HL-60 (cell line): ENCODE results near the gene MPHOSPH8.

ENCODE experiments used
- DNase-seq, 2 experiments: peaks; one replicate each; pipeline ENCODE4 v3.0.0-alpha.2; 2010 to 2020; ENCODE audit warnings: low read depth in 1 of 2, low spot score in 1 of 2
- H3K27ac ChIP-seq: fragments of 250-450 bp; sonication (Bioruptor Pico); replicated peaks from 2 replicates; pipeline ENCODE4 v1.5.1; 2020; ENCODE audit warnings: mild to moderate bottlenecking, moderate library complexity
- H3K27me3 ChIP-seq: fragments of 250-450 bp; sonication (Bioruptor Pico); 2 replicates; pipeline ENCODE4 v1.5.1; 2021; ENCODE audit warnings: mild to moderate bottlenecking, moderate library complexity; ENCODE audit not compliant: insufficient read depth, poor library complexity, severe bottlenecking
- H3K4me3 ChIP-seq: replicated peaks from 2 replicates; pipeline ENCODE4 v1.5.1; 2011; ENCODE audit warnings: mild to moderate bottlenecking, control low read depth, low read length; ENCODE audit not compliant: insufficient read depth
- GABPA ChIP-seq: IDR thresholded peaks from 2 replicates; pipeline ENCODE4 v1.6.1; 2012; ENCODE audit warnings: low read depth
- POLR2AphosphoS5 ChIP-seq: IDR thresholded peaks from 2 replicates; pipeline ENCODE4 v1.6.1; 2012; ENCODE audit warnings: low read depth
- SPI1 ChIP-seq: IDR thresholded peaks from 2 replicates; pipeline ENCODE4 v1.6.1; 2012; ENCODE audit warnings: low read depth, mild to moderate bottlenecking, borderline replicate concordance
- TF ChIP-seq, protein P1 (sequence below): IDR thresholded peaks from one replicate; pipeline ENCODE4 v1.5.1; 2011; ENCODE audit warnings: low read length, control low read depth, inconsistent platforms; ENCODE audit not compliant: insufficient read depth
- TF ChIP-seq, protein P2 (sequence below): IDR thresholded peaks from 2 replicates; pipeline ENCODE4 v1.6.1; 2012; ENCODE audit warnings: low read depth; ENCODE audit not compliant: insufficient replicate concordance

The MPHOSPH8 gene

DNA sequence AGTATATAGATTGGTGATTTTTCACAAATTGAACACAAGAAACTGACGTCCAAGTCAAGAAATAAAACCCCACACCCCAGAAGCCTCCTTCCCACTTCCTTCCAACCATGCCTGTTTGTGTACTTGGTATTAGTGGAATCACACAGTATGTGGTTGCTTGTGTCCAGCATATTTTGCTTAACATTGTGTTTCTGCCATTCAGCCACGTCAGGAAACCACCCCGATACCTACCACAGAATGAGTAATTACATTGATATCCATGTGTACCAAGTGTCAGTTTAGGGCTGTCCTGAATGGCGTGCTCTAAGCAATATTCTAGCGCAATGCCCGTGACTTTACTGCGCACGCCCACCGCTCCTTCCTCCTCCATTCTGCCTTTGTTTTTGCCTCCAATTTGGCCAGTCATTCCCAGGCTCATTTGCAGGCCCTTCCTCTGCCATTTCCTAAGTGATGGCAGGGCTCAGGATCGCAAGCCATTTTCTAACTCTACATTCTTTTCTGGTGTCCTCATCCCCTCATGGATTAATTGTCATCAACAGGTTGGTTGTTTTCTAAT, 25.9 kb upstream of the MPHOSPH8 start:
- no peak for DNase-seq
- Histone ChIP-seq H3K27me3 (no peaks in the 10 kb centered on the region), H3K4me3 (no peak overlapping the region), H3K27ac (no peak overlapping the region)
- TF ChIP-seq, protein P1, sequence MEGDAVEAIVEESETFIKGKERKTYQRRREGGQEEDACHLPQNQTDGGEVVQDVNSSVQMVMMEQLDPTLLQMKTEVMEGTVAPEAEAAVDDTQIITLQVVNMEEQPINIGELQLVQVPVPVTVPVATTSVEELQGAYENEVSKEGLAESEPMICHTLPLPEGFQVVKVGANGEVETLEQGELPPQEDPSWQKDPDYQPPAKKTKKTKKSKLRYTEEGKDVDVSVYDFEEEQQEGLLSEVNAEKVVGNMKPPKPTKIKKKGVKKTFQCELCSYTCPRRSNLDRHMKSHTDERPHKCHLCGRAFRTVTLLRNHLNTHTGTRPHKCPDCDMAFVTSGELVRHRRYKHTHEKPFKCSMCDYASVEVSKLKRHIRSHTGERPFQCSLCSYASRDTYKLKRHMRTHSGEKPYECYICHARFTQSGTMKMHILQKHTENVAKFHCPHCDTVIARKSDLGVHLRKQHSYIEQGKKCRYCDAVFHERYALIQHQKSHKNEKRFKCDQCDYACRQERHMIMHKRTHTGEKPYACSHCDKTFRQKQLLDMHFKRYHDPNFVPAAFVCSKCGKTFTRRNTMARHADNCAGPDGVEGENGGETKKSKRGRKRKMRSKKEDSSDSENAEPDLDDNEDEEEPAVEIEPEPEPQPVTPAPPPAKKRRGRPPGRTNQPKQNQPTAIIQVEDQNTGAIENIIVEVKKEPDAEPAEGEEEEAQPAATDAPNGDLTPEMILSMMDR, result no peak
- TF ChIP-seq POLR2AphosphoS5 (no peak), SPI1 (no peak), GABPA (no peak)
- TF ChIP-seq, protein P2, sequence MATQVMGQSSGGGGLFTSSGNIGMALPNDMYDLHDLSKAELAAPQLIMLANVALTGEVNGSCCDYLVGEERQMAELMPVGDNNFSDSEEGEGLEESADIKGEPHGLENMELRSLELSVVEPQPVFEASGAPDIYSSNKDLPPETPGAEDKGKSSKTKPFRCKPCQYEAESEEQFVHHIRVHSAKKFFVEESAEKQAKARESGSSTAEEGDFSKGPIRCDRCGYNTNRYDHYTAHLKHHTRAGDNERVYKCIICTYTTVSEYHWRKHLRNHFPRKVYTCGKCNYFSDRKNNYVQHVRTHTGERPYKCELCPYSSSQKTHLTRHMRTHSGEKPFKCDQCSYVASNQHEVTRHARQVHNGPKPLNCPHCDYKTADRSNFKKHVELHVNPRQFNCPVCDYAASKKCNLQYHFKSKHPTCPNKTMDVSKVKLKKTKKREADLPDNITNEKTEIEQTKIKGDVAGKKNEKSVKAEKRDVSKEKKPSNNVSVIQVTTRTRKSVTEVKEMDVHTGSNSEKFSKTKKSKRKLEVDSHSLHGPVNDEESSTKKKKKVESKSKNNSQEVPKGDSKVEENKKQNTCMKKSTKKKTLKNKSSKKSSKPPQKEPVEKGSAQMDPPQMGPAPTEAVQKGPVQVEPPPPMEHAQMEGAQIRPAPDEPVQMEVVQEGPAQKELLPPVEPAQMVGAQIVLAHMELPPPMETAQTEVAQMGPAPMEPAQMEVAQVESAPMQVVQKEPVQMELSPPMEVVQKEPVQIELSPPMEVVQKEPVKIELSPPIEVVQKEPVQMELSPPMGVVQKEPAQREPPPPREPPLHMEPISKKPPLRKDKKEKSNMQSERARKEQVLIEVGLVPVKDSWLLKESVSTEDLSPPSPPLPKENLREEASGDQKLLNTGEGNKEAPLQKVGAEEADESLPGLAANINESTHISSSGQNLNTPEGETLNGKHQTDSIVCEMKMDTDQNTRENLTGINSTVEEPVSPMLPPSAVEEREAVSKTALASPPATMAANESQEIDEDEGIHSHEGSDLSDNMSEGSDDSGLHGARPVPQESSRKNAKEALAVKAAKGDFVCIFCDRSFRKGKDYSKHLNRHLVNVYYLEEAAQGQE, result no peak

DNA sequence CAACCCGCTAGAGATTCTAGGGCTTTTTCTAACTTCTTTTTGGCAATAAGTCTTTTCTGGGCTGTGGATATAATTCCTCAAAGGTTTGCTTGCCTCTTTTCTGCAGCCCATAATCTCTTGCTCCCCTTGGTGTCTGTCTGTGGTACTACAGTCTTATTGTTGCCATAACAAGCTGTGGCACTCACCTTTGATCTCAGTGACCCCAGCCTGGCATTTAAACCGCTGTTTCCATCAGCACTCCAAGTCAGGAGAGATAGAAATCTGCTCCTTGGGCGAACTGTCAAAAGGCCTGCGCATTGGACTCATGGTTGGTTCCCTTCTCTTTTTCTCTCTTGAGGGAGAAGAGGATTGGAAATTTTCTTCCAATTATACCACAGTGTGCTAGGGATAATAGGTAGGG, 14.5 kb upstream of the MPHOSPH8 start:
- TF ChIP-seq GABPA (no peak), SPI1 (no peak), POLR2AphosphoS5 (no peak)
- TF ChIP-seq, protein P1, result peak; percentile 50
- TF ChIP-seq, protein P2, result no peak
- Histone ChIP-seq H3K27me3 (no peaks in the 10 kb centered on the region), H3K4me3 (no peak overlapping the region), H3K27ac (no peak overlapping the region)
- peak in 1 of 2 experiments; percentile 26 for DNase-seq

DNA sequence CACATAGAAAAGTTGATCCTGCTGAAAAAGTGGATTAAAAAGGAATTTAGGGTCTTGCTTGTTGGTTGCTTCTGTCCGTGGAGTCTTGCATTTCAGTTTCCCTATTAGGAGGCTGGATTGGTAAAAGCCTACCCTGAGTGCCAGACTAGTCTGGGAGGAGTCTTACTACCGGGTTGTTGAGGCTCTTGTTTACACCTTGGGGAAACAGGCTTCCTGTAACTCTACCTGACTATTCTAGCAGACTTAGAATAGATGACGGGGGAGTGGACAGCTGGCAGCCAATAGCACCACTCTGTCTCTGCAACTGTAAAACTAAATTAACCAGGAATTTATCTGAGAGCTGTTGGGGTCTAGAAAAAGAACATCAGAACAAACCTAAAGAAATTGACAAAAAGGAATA, 11.3 kb upstream of the MPHOSPH8 start:
- no peak for TF ChIP-seq SPI1
- TF ChIP-seq, protein P2, result no peak
- TF ChIP-seq, protein P1, result no peak
- TF ChIP-seq GABPA, result no peak
- no peak for TF ChIP-seq POLR2AphosphoS5
- no peak for DNase-seq
- Histone ChIP-seq H3K4me3 (no peak overlapping the region), H3K27ac (no peak overlapping the region), H3K27me3 (no peaks in the 10 kb centered on the region)
